Spleen (tissue), 11 donors: ENCODE results near the gene TTLL11. TPM values are rescaled to one million over a fixed set of nuclear protein-coding genes. Genes with fewer than 3 reads are reported as not detected.

Experiments
- DNase-seq: peaks from one replicate; pipeline ENCODE4 v3.0.0-alpha.2; 2020
- H3K27ac ChIP-seq, 8 donors: fragments of 200-600 bp; sonication (generic) in 7 of 8; 1 replicate in 4 of 8; 2 replicates in 4 of 8; pipeline versions ENCODE4 v1.5.0 to v1.8.0; 2016 to 2021; ENCODE audit warnings: inconsistent platforms in 4 of 8, mild to moderate bottlenecking in 4 of 8, moderate library complexity in 1 of 8
- H3K27me3 ChIP-seq, 7 donors: fragments of 200-600 bp; sonication (generic) in 6 of 7; replicated peaks in 1 of 7; 1 replicate in 4 of 7; 2 replicates in 3 of 7; pipeline versions ENCODE4 v1.5.0 to v1.8.0; 2016 to 2021; ENCODE audit warnings: inconsistent platforms in 3 of 7, mild to moderate bottlenecking in 1 of 7
- H3K36me3 ChIP-seq, 6 donors: fragments of 200-600 bp; sonication (generic) in 5 of 6; 1 replicate in 4 of 6; 2 replicates in 2 of 6; pipeline versions ENCODE4 v1.5.0 to v1.8.0; 2016 to 2021; ENCODE audit warnings: inconsistent platforms in 2 of 6
- H3K4me1 ChIP-seq, 6 donors: fragments of 200-600 bp; sonication (generic) in 5 of 6; 1 replicate in 3 of 6; 2 replicates in 3 of 6; pipeline versions ENCODE4 v1.5.0 to v1.8.0; 2016 to 2021; ENCODE audit warnings: inconsistent platforms in 3 of 6
- H3K4me3 ChIP-seq, 8 donors: fragments of 200-600 bp; sonication (generic) in 7 of 8; 1 replicate in 4 of 8; 2 replicates in 4 of 8; pipeline versions ENCODE4 v1.5.0 to v1.8.0; 2016 to 2021; ENCODE audit warnings: inconsistent platforms in 4 of 8, mild to moderate bottlenecking in 4 of 8, moderate library complexity in 2 of 8
- H3K9me3 ChIP-seq, 8 donors: fragments of 200-600 bp; sonication (generic) in 7 of 8; 1 replicate in 4 of 8; 2 replicates in 4 of 8; pipeline versions ENCODE4 v1.5.0 to v1.8.0; 2016 to 2021; ENCODE audit warnings: inconsistent platforms in 4 of 8
- CTCF ChIP-seq, 11 experiments: fragments of 200-600 bp in 7 of 11; fragments of 450-650 bp in 4 of 11; sonication (generic) in 4 of 11; IDR thresholded peaks in 8 of 11; conservative IDR thresholded peaks in 3 of 11; 1 replicate in 7 of 11; 2 replicates in 4 of 11; pipeline versions ENCODE4 v1.4.0 to v1.8.0; 2016 to 2021; ENCODE audit warnings: antibody characterized with exemption in 11 of 11, inconsistent platforms in 4 of 11, mild to moderate bottlenecking in 1 of 11
- POLR2A ChIP-seq, 3 donors: fragments of 450-650 bp; IDR thresholded peaks; one replicate each; pipeline ENCODE4 v1.5.1; 2017; ENCODE audit warnings: antibody characterized with exemption in 3 of 3, mild to moderate bottlenecking in 1 of 3
- POLR2AphosphoS5 ChIP-seq, 3 donors: sonication (generic); formaldehyde crosslinking; IDR thresholded peaks; one replicate each; pipeline ENCODE4 v1.5.1; 2017; ENCODE audit warnings: antibody characterized with exemption in 3 of 3
- WGBS, 5 donors: extraction: QIAGEN DNeasy Blood & Tissue Kit in 3 of 5; methylation state at CpG; one replicate each; pipeline versions ENCODE4 v1.1.5 to v1.1.7; 2013 to 2018; 5-methylcytosine and 5-hydroxymethylcytosine counted together
- intact Hi-C: fragments of 100-400 bp; cut with DNase I; formaldehyde crosslinking; loops from one replicate; pipeline ENCODE4 v1.15.0; 2023; ENCODE audit warnings: low total_unique reads
- polyA plus RNA-seq, 3 donors: library from polyadenylated mRNA; stranded (reverse); fragments of 200-250 nt; gene quantifications; one replicate each; pipeline ENCODE4 v1.2.1, GENCODE V29; 2013
- total RNA-seq, 7 donors: library from RNA; depleted of rRNA in 3 of 7; stranded (reverse); fragments of >200 nt in 3 of 7; fragmentation: NEBNext Ultra II Directional in 4 of 7; extraction: Animal tissue kit (Norgen Biotek cat#: 25700) in 4 of 7; gene quantifications; one replicate each; pipeline versions ENCODE4 v1.1.0 to v1.2.1, GENCODE V29; 2016 to 2021
- donor health status: healthy with polysubstance abuse.
- donor health status: DM: no; HTN: no; CAD: no; lungs with moderate emphysema.
- donor health status: DM: no; HTN: no; CAD: no.
- donor health status: Bipolar disorder and iron deficiency.
- donor health status: healthy.
- donor health status: DM: no; HTN: no; CAD: no.
- donor health status: DM: yes; HTN: yes; CAD: no.

The TTLL11 gene
- total and polyA plus RNA-seq, 10 donors, result 1.6 to 12.8 (median 7.3) TPM

- intact Hi-C loops, result no loop called here
- no peaks in the 10 kb centered on the region for H3K27me3 ChIP-seq
- 85 to 95% (median 92%) methylated on average over 5 of the region's 5 CpGs for WGBS, 5 donors
- H3K36me3 ChIP-seq, result peaks cover 0 to 3% (median 0%) of the 10 kb centered on the region in 6 donors
- no peak for DNase-seq
- peaks cover 0 to 12% (median 3%) of the 10 kb centered on the region in 6 donors for H3K4me1 ChIP-seq
- H3K4me3 ChIP-seq, result no peak overlapping the region
- TF ChIP-seq CTCF (IDR thresholded peaks at IDR 0.05 in 8 of 11, conservative IDR thresholded peaks at IDR 0.05 in 3 of 11), result no peak
- no peak for TF ChIP-seq POLR2AphosphoS5 (IDR thresholded peaks at IDR 0.05)
- TF ChIP-seq POLR2A (IDR thresholded peaks at IDR 0.05), result no peak
- no peaks in the 10 kb centered on the region for H3K9me3 ChIP-seq
- H3K27ac ChIP-seq, result no peak overlapping the region
These were observed 162.2 kb downstream of the TTLL11 start for GRCh38 chr9:121930956-121931355.

- 81 to 86% (median 82%) methylated on average over 12 of the region's 12 CpGs for WGBS, 5 donors
- Histone ChIP-seq H3K27me3 (no peaks in the 10 kb centered on the region), H3K4me1 (peaks cover 0 to 12% (median 3%) of the 10 kb centered on the region in 6 donors), H3K27ac (no peak overlapping the region), H3K36me3 (peaks cover 0 to 3% (median 0%) of the 10 kb centered on the region in 6 donors), H3K4me3 (no peak overlapping the region), H3K9me3 (no peaks in the 10 kb centered on the region)
- TF ChIP-seq POLR2A (IDR thresholded peaks at IDR 0.05) (no peak), POLR2AphosphoS5 (IDR thresholded peaks at IDR 0.05) (no peak), CTCF (IDR thresholded peaks at IDR 0.05 in 8 of 11, conservative IDR thresholded peaks at IDR 0.05 in 3 of 11) (no peak)
- intact Hi-C loops, result no loop called here
- DNase-seq, result no peak
These were observed 162.9 kb downstream of the TTLL11 start for GRCh38 chr9:121929893-121930875.

GRCh38 chr9:121927636-121928035, 165.5 kb downstream of the TTLL11 start:
- intact Hi-C loops, result no loop called here

More at GRCh38 chr9:121927636-121928035, 165.5 kb downstream of the TTLL11 start:
- Histone ChIP-seq H3K4me3 (no peak overlapping the region), H3K9me3 (no peaks in the 10 kb centered on the region), H3K4me1 (peaks cover 0 to 12% (median 3%) of the 10 kb centered on the region in 6 donors), H3K36me3 (peaks cover 0 to 3% (median 0%) of the 10 kb centered on the region in 6 donors), H3K27me3 (no peaks in the 10 kb centered on the region), H3K27ac (no peak overlapping the region)
- no peak for DNase-seq
- WGBS, 5 donors, result 81 to 100% (median 91%) methylated on average over 1 of the region's 1 CpG
- TF ChIP-seq POLR2A (IDR thresholded peaks at IDR 0.05) (no peak), CTCF (IDR thresholded peaks at IDR 0.05 in 8 of 11, conservative IDR thresholded peaks at IDR 0.05 in 3 of 11) (no peak), POLR2AphosphoS5 (IDR thresholded peaks at IDR 0.05) (no peak)
